Stomach (tissue), 4 donors: Measurements from ENCODE around the gene HSH2D.

Experiments used
- CTCF ChIP-seq, 7 experiments: fragments of 450-650 bp in 4 of 7; fragments of 200-600 bp in 3 of 7; sonication (generic) in 3 of 7; IDR thresholded peaks; one replicate each; pipeline ENCODE4 v1.5.1; 2016 to 2019; ENCODE audit warnings: antibody characterized with exemption in 7 of 7, control low read depth in 2 of 7, mild to moderate bottlenecking in 1 of 7
- EP300 ChIP-seq: sonication (generic); formaldehyde crosslinking; IDR thresholded peaks from one replicate; pipeline ENCODE4 v1.6.1; 2017; ENCODE audit warnings: antibody characterized with exemption
- POLR2A ChIP-seq, 4 donors: fragments of 450-650 bp; IDR thresholded peaks; one replicate each; pipeline ENCODE4 v1.6.1; 2016; ENCODE audit warnings: antibody characterized with exemption in 4 of 4, control low read depth in 2 of 4, mild to moderate bottlenecking in 1 of 4, moderate library complexity in 1 of 4
- POLR2AphosphoS5 ChIP-seq, 3 donors: sonication (generic); formaldehyde crosslinking; IDR thresholded peaks; one replicate each; pipeline ENCODE4 v1.6.1; 2016; ENCODE audit warnings: antibody characterized with exemption in 3 of 3

GRCh38 chr19:16191216-16191908 is 47.9 kb downstream of the HSH2D start:
- TF ChIP-seq POLR2A (IDR thresholded peaks at IDR 0.05) (no peak), CTCF (IDR thresholded peaks at IDR 0.05) (no peak), POLR2AphosphoS5 (IDR thresholded peaks at IDR 0.05) (no peak), EP300 (no peak)
